A549 treated with Hydrocortisone at 1 μM for 4 hours (cell line): Measurements from ENCODE around the gene SNRPB2. TPM values are rescaled to one million over a fixed set of nuclear protein-coding genes. Genes with fewer than 3 reads are reported as not detected.

Source experiments
- total RNA-seq: library from RNA; stranded (reverse); fragments of 200-300 nt; extraction: Qiagen RNA extraction; gene quantifications from 5 replicates; pipeline ENCODE4 v1.2.3, GENCODE V29; 2022

The SNRPB2 gene
- 119 to 146 TPM (median 126 TPM) in 5 replicates for total RNA-seq

GRCh38 chr20:16729565-16730460, at the start of gene SNRPB2:
Gene SNRPB2, plus strand, starts transcription at chr20:16730026. Its CDS starts 1,677 bp downstream, at chr20:16731703.

GRCh38 chr20:16748308-16748900, 18.6 kb downstream of the SNRPB2 start, which contains the start of gene OTOR:
Gene OTOR, plus strand, starts transcription at chr20:16748358. Its CDS starts 44 bp downstream, at chr20:16748402.

Other genes with a start within 250 kb of the SNRPB2 start
- gene KIF16B, start 156.6 kb upstream of the SNRPB2 start, total RNA-seq: 12.0 to 18.7 TPM (median 14.3 TPM) in 5 replicates
- gene OTOR, start 18.3 kb downstream of the SNRPB2 start, total RNA-seq: not detected in 5 replicates